Lung (tissue), 12 donors: ENCODE data around the gene CRTC3. TPM values are rescaled to one million over a fixed set of nuclear protein-coding genes. Genes with fewer than 3 reads are reported as not detected.

Source experiments
- ATAC-seq: fragments of 200-7000 bp; cut with Tn5 transposase; one replicate; pipeline ENCODE4 v1.9.1; 2020; ENCODE audit warnings: moderate number of reproducible peaks; ENCODE audit not compliant: insufficient read depth, low FRiP score
- DNase-seq, 3 donors: peaks; one replicate each; pipeline ENCODE4 v3.0.0-alpha.2; 2013 to 2017
- H3K27ac ChIP-seq, 2 donors: one replicate each; pipeline ENCODE4 v1.5.1; 2013; ENCODE audit warnings: mild to moderate bottlenecking in 2 of 2, moderate library complexity in 2 of 2, control low read depth in 1 of 2, inconsistent platforms in 1 of 2, low read depth in 1 of 2, low read length in 1 of 2
- H3K27me3 ChIP-seq, 3 donors: one replicate each; pipeline ENCODE4 v1.5.1; 2013; ENCODE audit warnings: low read length in 2 of 3; ENCODE audit not compliant: control insufficient read depth in 3 of 3, insufficient read depth in 3 of 3
- H3K36me3 ChIP-seq, 4 donors: one replicate each; pipeline ENCODE4 v1.5.1; 2013; ENCODE audit warnings: low read length in 4 of 4, mild to moderate bottlenecking in 1 of 4, moderate library complexity in 1 of 4; ENCODE audit not compliant: control insufficient read depth in 4 of 4, insufficient read depth in 4 of 4
- H3K4me1 ChIP-seq, 5 donors: one replicate each; pipeline ENCODE4 v1.5.1; 2013; ENCODE audit warnings: low read length in 5 of 5, mild to moderate bottlenecking in 2 of 5, moderate library complexity in 1 of 5; ENCODE audit not compliant: control insufficient read depth in 5 of 5, insufficient read depth in 5 of 5
- H3K4me3 ChIP-seq: one replicate; pipeline ENCODE4 v1.5.1; 2013; ENCODE audit warnings: mild to moderate bottlenecking, control low read depth, moderate library complexity
- H3K9ac ChIP-seq, 2 donors: one replicate each; pipeline ENCODE4 v1.5.1; 2013; ENCODE audit warnings: low read length in 2 of 2, control low read depth in 1 of 2; ENCODE audit not compliant: insufficient read depth in 1 of 2
- H3K9me3 ChIP-seq, 4 donors: one replicate each; pipeline ENCODE4 v1.5.1; 2013; ENCODE audit warnings: low read length in 3 of 4, mild to moderate bottlenecking in 1 of 4, moderate library complexity in 1 of 4; ENCODE audit not compliant: control insufficient read depth in 4 of 4, insufficient read depth in 3 of 4
- WGBS, 2 donors: extraction: QIAGEN DNeasy Blood & Tissue Kit; methylation state at CpG; one replicate each; pipeline ENCODE4 v1.1.7; 2013; 5-methylcytosine and 5-hydroxymethylcytosine counted together
- polyA plus RNA-seq, 2 donors: library from polyadenylated mRNA; stranded (reverse); fragments of 200-250 nt; gene quantifications; one replicate each; pipeline ENCODE4 v1.2.1, GENCODE V29; 2013
- total RNA-seq, 2 donors: library from RNA; depleted of rRNA in 1 of 2; stranded (reverse); fragments of >200 nt in 1 of 2; gene quantifications; one replicate each; pipeline ENCODE4 v1.2.1, GENCODE V29; 2014 to 2021
- TF ChIP-seq, protein P1 (sequence below): IDR thresholded peaks from 2 replicates; pipeline ENCODE4 v1.5.1; 2012; ENCODE audit warnings: mild to moderate bottlenecking; ENCODE audit errors: control extremely low read depth, extremely low read depth
- donor health status: control.
- donor health status: control.
- donor health status: Bipolar disorder and iron deficiency.
- donor health status: healthy.
- donor health status: DM: yes; HTN: yes; CAD: no.

Gene CRTC3
- total and polyA plus RNA-seq, 4 donors = 12.0 to 47.9 (median 28.2) TPM

DNA sequence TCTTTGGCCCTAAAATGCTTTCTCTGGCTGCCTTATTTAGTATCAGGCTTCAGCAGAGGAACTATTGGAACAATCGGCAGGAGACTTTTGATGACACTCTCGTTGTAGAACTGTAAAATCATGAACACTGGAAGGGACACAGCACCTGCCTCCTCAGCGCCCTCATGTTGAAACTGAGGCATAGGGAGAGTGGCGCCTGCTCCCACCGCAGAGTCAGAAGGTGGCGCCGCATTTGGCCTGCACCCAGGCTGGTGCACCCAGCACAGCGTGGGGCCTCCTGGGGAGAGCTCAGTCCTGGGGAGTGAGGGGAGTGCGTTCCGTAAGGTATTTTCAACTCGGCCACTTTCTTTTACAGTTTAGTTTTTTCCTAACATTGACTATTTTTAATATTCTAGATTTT, 109.2 kb downstream of the CRTC3 start:
- H3K9ac ChIP-seq = no peak overlapping the region
- no peak overlapping the region for H3K27ac ChIP-seq
- H3K27me3 ChIP-seq = no peaks in the 10 kb centered on the region
- no peaks in the 10 kb centered on the region for H3K4me1 ChIP-seq
- H3K9me3 ChIP-seq = no peaks in the 10 kb centered on the region
- no peak overlapping the region for H3K4me3 ChIP-seq
- DNase-seq = no peak
- ATAC-seq = no peak
- H3K36me3 ChIP-seq = peaks cover 30 to 48% (median 41%) of the 10 kb centered on the region in 4 donors
- TF ChIP-seq, protein P1, sequence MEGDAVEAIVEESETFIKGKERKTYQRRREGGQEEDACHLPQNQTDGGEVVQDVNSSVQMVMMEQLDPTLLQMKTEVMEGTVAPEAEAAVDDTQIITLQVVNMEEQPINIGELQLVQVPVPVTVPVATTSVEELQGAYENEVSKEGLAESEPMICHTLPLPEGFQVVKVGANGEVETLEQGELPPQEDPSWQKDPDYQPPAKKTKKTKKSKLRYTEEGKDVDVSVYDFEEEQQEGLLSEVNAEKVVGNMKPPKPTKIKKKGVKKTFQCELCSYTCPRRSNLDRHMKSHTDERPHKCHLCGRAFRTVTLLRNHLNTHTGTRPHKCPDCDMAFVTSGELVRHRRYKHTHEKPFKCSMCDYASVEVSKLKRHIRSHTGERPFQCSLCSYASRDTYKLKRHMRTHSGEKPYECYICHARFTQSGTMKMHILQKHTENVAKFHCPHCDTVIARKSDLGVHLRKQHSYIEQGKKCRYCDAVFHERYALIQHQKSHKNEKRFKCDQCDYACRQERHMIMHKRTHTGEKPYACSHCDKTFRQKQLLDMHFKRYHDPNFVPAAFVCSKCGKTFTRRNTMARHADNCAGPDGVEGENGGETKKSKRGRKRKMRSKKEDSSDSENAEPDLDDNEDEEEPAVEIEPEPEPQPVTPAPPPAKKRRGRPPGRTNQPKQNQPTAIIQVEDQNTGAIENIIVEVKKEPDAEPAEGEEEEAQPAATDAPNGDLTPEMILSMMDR = no peak
- WGBS, 2 donors = 91 to 96% methylated on average over 11 of the region's 11 CpGs

DNA sequence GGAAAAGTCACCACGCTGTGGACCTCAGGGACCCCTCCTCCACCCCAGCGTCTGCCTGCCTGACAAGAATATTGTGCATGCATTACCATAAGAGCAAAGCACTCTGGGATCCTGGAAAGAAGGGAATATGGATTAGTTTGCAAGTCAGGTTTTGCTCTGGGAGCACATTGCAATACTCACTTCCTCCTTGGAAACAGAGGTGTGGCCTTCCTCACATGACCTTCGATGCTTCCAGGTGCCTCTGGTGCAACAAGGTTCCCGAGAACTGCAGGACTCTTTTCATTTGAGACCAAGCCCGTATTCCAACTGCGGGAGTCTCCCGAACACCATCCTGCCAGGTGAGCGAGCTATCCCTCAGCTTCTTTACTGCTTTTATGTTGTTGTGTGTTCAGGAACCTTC, 111.1 kb downstream of the CRTC3 start:
- Histone ChIP-seq H3K4me1 (no peaks in the 10 kb centered on the region), H3K36me3 (peaks cover 23 to 38% (median 31%) of the 10 kb centered on the region in 4 donors), H3K4me3 (no peak overlapping the region), H3K9me3 (no peaks in the 10 kb centered on the region), H3K9ac (no peak overlapping the region), H3K27me3 (no peaks in the 10 kb centered on the region), H3K27ac (no peak overlapping the region)
- DNase-seq (no peak), ATAC-seq (no peak)
- WGBS, 2 donors = 93 to 95% methylated on average over 8 of the region's 8 CpGs
- TF ChIP-seq, protein P1 = no peak

- Histone ChIP-seq H3K9ac (no peak overlapping the region), H3K27me3 (no peaks in the 10 kb centered on the region), H3K4me1 (no peaks in the 10 kb centered on the region), H3K4me3 (no peak overlapping the region), H3K36me3 (peaks cover 23 to 38% (median 31%) of the 10 kb centered on the region in 4 donors), H3K27ac (no peak overlapping the region), H3K9me3 (no peaks in the 10 kb centered on the region)
- WGBS, 2 donors = 89 to 92% methylated on average over 16 of the region's 16 CpGs
- ATAC-seq = no peak
- TF ChIP-seq, protein P1 = no peak
- no peak for DNase-seq
Measured at GRCh38 chr15:90641581-90642463, 112.1 kb downstream of the CRTC3 start.
